ENCODE measurements around the gene THSD4.

Gene THSD4

GRCh38 chr15:71515375-71516186 lies 400.3 kb downstream of the THSD4 start:
- DNase-seq = no peak

- no peak for DNase-seq
Measured at GRCh38 chr15:71517751-71518150, 402.5 kb downstream of the THSD4 start.

GRCh38 chr15:71518661-71519060 lies 403.4 kb downstream of the THSD4 start:
- no peak for DNase-seq

DNA sequence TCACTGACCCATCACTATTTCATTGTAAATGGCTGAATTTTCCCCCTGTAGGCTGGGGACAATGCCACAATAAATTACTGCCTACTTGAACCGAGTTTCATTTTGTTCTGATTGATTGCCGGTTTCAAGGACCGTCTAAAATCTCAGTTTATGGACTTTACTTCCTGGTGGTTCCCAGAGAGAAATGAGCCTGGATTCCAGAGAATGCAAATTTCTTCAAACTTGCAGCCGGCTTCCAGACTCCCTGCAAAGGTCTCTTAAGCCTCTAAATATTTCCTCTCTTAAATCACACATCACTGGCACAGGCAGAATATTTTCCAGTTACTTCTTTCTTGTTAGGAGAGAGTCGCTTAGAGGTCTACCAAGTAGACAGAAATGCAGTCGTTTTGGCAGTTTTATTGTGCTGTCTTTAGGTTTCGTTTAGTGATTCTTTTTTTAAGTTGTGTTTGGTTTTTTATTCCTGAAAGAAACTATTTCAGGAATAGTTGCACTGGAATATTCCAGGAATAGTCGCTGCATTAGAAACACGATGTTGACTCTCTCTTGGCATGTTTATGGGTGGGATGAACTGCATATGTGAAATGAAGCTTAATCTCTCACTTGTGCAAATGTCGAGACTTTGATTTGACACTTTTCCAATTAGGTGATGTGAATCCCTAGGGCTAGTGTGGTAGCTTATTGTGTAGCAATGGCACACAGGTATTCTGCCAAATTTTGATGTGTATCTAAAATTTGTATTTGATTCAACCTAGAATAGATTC lies 411.0 kb downstream of the THSD4 start:
- no peak for DNase-seq

DNA sequence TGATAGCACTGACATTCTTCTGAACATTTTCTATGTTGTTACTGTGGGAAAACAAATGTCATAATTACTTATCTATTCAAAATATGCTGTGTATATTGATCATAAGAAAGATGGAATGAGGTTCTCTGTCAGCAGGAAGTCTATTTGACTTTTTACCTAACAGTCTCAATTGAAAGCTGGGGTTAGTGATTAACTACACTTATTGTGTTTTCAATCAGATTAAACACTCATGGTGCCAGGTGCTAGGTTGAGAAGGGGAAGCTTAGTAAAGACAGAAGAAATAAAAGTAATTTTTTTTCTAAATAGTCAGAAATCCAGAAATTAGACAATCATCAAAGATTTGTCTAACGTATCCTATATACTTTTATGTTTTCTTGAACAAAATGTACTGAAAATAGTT lies 414.1 kb downstream of the THSD4 start:
- DNase-seq = no peak

DNA sequence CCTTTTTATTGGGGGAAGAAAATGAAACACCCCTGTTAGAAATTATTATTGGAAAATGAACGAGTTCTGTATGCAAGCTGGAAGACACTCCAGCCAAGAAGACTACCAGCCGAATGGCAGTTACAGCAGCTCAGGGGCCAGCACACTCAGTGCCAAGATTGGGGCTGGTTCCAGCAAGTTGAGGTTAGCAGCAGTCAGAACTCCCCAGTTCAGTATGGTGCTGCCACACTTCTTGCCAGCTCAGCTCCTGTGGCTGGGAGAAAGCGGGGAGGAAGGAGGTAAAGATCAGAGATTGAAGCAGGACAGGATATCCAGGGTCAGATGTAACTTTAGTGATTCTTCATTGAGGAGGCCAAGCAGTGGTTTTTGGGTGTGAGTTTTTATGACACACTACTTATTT lies 414.8 kb downstream of the THSD4 start:
- DNase-seq = no peak

GRCh38 chr15:71532994-71533393 lies 417.7 kb downstream of the THSD4 start:
- no peak for DNase-seq

GRCh38 chr15:71538181-71538580 lies 422.9 kb downstream of the THSD4 start:
- no peak for DNase-seq

DNA sequence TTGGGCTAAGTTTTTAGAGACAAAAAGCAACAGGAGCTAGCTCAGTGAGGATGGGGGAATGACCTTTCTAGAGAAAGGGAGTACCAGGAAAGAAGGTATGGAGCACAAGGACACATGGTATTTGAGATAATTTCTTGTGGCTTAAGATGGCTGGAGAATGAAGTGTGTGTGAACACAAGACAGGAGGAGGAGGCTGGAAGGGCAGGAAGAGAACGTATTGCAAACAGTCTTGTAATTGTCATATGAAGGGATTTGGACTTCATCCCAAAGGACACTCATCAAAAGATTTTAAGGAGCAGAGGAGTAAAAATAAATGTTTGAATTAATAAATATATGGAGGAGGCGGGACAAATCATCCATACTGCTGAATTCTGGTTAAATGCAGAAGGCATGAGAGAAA lies 426.5 kb downstream of the THSD4 start:
- no peak for DNase-seq

DNA sequence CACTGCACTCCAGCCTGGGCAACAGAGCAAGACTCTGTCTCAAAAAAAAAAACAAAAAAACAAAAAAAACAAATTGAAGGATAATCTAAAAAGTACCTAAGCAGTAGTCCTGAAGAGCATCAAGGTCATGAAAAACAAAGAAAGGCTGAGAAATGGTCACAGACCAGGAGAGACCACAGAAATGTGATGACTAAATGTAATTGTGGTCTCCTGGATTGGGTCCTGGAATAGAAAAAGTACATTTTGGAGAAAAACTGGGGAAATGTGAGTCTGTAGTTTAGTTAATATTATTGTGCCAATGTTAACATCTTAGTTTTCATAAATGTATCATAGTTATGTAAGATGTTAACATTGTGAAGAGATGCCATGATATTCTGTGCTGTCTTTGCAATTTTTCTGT lies 427.6 kb downstream of the THSD4 start:
- no peak for DNase-seq

DNA sequence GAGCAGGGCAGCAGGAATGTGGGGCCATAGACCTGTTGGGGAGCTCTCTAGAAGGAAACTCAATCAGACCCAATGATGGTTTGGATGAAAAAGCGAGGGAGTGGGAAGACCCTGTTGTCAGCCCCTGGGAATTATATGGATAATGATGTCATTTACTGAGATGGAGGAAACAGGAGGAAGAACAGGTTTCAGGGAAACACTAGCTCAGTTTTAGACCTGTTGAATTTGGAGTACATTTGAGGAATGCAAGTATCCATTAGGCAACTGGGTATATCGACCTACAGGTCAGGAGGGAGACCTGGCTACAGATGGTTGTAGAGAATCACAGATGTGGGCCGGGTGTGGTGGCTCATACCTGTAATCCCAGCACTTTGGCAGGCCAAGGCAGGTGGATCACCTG lies 428.1 kb downstream of the THSD4 start:
- no peak for DNase-seq

DNA sequence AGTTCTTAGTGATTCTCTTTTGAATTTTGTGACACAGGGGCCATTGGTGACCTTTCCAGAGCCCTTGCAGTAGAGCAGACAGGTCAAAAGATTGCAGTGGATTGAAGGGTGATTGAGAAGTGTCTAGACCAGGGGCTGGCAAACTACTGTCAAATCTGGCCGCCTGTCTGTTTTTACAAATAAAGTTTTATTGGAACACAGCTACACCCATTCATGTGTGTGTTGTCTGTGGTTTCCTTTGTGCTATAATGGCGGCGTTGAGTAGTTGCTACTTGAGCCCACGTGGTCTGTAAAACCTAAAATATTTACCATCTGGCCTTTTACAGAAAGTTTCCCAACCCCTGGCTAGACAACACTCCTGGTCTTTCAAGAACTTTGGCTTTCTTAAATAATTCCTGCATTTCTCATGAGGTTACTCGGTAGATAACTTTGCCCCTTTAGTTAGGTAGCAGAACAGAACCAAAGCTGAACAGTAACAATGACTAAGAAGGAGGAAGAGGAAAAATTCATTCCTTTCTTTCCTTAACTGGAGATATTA lies 430.0 kb downstream of the THSD4 start:
- no peak for DNase-seq

- DNase-seq = no peak
Measured at GRCh38 chr15:71545923-71546322, 430.7 kb downstream of the THSD4 start.

GRCh38 chr15:71547011-71547410 lies 431.7 kb downstream of the THSD4 start:
- DNase-seq = no peak

- no peak for DNase-seq
Measured at GRCh38 chr15:71548401-71548807, 433.1 kb downstream of the THSD4 start.

GRCh38 chr15:71549091-71549490 lies 433.8 kb downstream of the THSD4 start:
- no peak for DNase-seq

DNA sequence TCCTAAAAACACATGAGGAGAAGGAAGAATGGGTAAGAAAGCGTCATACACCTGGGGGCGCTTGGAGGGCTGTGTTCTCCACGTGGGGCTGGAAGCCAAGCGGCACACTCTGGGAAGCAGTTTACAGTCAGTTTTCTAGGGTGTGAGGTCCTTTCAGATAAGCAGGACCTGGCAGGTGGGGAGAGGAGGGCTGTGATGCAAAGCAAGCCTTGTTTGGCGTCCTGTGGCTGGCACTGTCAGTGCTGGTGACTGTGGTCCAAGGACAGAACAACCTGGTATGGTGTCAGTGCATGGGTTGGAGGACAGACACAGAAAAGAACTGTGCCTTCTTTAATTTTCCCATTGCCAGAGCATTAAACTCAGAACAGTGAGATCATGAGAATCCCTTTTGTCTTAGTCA lies 434.4 kb downstream of the THSD4 start:
- DNase-seq = no peak

GRCh38 chr15:71551566-71551965 lies 436.3 kb downstream of the THSD4 start:
- DNase-seq = no peak

DNA sequence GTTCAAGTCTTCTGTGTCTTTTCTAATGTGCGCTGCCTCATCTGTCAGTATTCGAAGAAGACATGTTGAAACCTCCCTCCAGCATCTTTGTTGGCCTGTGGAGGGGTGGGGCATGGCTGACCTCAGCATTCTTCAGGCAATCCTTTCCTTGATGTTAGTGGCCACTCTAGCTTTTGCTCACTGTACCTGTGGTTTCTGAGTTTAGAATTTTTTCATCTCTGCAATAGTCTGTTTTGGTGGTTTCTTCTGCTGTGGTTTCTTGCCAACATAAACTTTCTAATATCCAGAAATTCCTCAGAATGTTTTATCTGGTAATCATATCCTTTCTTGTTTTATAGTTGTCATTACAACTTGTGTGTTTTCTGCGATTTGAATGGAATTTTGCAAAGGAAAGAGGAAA lies 443.8 kb downstream of the THSD4 start:
- DNase-seq = no peak

DNA sequence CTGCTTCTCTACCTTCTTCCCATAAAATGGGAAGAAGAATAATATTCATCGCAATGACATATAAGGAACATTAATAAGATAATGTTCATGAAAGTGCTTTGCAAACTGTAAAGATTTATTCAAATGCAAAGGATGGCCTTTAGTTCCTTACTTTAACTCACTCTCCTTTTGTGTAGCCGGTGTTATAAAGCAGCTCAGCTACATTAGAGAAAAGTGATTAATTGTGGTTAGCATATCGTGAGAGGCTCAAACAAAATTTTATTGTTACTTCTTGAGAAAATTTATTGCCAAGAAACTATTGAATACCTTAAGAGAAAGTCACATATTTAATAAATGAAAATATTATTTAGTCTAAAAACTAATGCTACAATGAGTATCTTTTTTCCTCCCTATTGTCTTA lies 444.3 kb downstream of the THSD4 start:
- DNase-seq = no peak

- no peak for DNase-seq
Measured at GRCh38 chr15:71562251-71562650, 447.0 kb downstream of the THSD4 start.

- no peak for DNase-seq
Measured at GRCh38 chr15:71564217-71564616, 448.9 kb downstream of the THSD4 start.

GRCh38 chr15:71565006-71565405 lies 449.7 kb downstream of the THSD4 start:
- no peak for DNase-seq

- no peak for DNase-seq
Measured at GRCh38 chr15:71565631-71566160, 450.4 kb downstream of the THSD4 start.
